Left lung (tissue), 10 donors: ENCODE measurements around the gene ADAMTSL1. TPM values are rescaled to one million over a fixed set of nuclear protein-coding genes. Genes with fewer than 3 reads are reported as not detected.

ENCODE experiments used
- ATAC-seq: fragments of 200-7000 bp; cut with Tn5 transposase; one replicate; pipeline ENCODE4 v1.9.1; 2020; ENCODE audit warnings: moderate library complexity
- DNase-seq, 4 donors: peaks; one replicate each; pipeline ENCODE4 v3.0.0-alpha.2; 2013 to 2020
- H3K27ac ChIP-seq, 2 donors: fragments of 200-600 bp; sonication (generic) in 1 of 2; one replicate each; pipeline versions ENCODE4 v1.5.0 to v1.8.0; 2020 to 2021
- H3K27me3 ChIP-seq, 2 donors: fragments of 200-600 bp; sonication (generic) in 1 of 2; one replicate each; pipeline versions ENCODE4 v1.5.0 to v1.8.0; 2020 to 2021
- H3K36me3 ChIP-seq, 2 donors: fragments of 200-600 bp; sonication (generic) in 1 of 2; one replicate each; pipeline versions ENCODE4 v1.5.0 to v1.8.0; 2020 to 2021
- H3K4me1 ChIP-seq, 2 donors: fragments of 200-600 bp; one replicate each; pipeline ENCODE4 v1.8.0; 2021
- H3K4me3 ChIP-seq, 2 donors: fragments of 200-600 bp; sonication (generic) in 1 of 2; one replicate each; pipeline versions ENCODE4 v1.5.0 to v1.8.0; 2020 to 2021; ENCODE audit warnings: mild to moderate bottlenecking in 1 of 2
- H3K9me3 ChIP-seq, 2 donors: fragments of 200-600 bp; sonication (generic) in 1 of 2; one replicate each; pipeline versions ENCODE4 v1.5.0 to v1.8.0; 2020 to 2021
- CTCF ChIP-seq, 2 donors: fragments of 200-600 bp; sonication (generic) in 1 of 2; IDR thresholded peaks; one replicate each; pipeline versions ENCODE4 v1.5.0 to v1.8.0; 2021; ENCODE audit warnings: antibody characterized with exemption in 2 of 2
- intact Hi-C, 2 donors: fragments of 100-400 bp; cut with DNase I; formaldehyde crosslinking; loops; one replicate each; pipeline versions ENCODE4 v1.11.2 to v1.14.2; 2022
- polyA plus RNA-seq, 6 donors: library from polyadenylated mRNA; unstranded; fragments of 120-200 nt; gene quantifications; one replicate each; pipeline ENCODE4 v1.2.1, GENCODE V29; 2013; ENCODE audit not compliant: insufficient read length in 6 of 6
- total RNA-seq, 2 donors: library from RNA; stranded (reverse); fragmentation: NEBNext Ultra II Directional; extraction: Animal tissue kit (Norgen Biotek cat#: 25700); gene quantifications; one replicate each; pipeline ENCODE4 v1.2.1, GENCODE V29; 2021
- donor health status: DM: no; HTN: yes; CAD: no.
- donor health status: DM: no; HTN: no; CAD: no.

ADAMTSL1 gene
- total and polyA plus RNA-seq, 8 donors, result 3.0 to 28.1 (median 17.9) TPM

- intact Hi-C loops, result no loop called here
- no peaks in the 10 kb centered on the region for H3K4me1 ChIP-seq
- TF ChIP-seq CTCF (IDR thresholded peaks at IDR 0.05), result no peak
- H3K27me3 ChIP-seq, result no peaks in the 10 kb centered on the region
- ATAC-seq, result no peak
- no peaks in the 10 kb centered on the region for H3K36me3 ChIP-seq
- H3K4me3 ChIP-seq, result no peak overlapping the region
- no peak for DNase-seq
- no peaks in the 10 kb centered on the region for H3K9me3 ChIP-seq
- no peak overlapping the region for H3K27ac ChIP-seq
Measured at GRCh38 chr9:18741945-18742344, 268.0 kb downstream of the ADAMTSL1 start.

- H3K27ac ChIP-seq, result no peak overlapping the region
- H3K36me3 ChIP-seq, result no peaks in the 10 kb centered on the region
- no peak overlapping the region for H3K4me3 ChIP-seq
- no peaks in the 10 kb centered on the region for H3K27me3 ChIP-seq
- no peaks in the 10 kb centered on the region for H3K4me1 ChIP-seq
- ATAC-seq, result no peak
- no peak for TF ChIP-seq CTCF (IDR thresholded peaks at IDR 0.05)
- intact Hi-C loops, result no loop called here
- DNase-seq, result no peak
- no peaks in the 10 kb centered on the region for H3K9me3 ChIP-seq
Measured at GRCh38 chr9:18743421-18743820, 269.5 kb downstream of the ADAMTSL1 start.

- no peaks in the 10 kb centered on the region for H3K9me3 ChIP-seq
- no peak for TF ChIP-seq CTCF (IDR thresholded peaks at IDR 0.05)
- DNase-seq, result no peak
- intact Hi-C loops, result no loop called here
- no peak overlapping the region for H3K27ac ChIP-seq
- no peaks in the 10 kb centered on the region for H3K4me1 ChIP-seq
- H3K36me3 ChIP-seq, result no peaks in the 10 kb centered on the region
- no peak for ATAC-seq
- no peaks in the 10 kb centered on the region for H3K27me3 ChIP-seq
- H3K4me3 ChIP-seq, result no peak overlapping the region
Measured at GRCh38 chr9:18743971-18744370, 270.0 kb downstream of the ADAMTSL1 start.

GRCh38 chr9:18745710-18746109 lies 271.8 kb downstream of the ADAMTSL1 start:
- DNase-seq, result no peak
- Histone ChIP-seq H3K27ac (no peak overlapping the region), H3K4me1 (no peaks in the 10 kb centered on the region), H3K36me3 (no peaks in the 10 kb centered on the region), H3K27me3 (no peaks in the 10 kb centered on the region), H3K4me3 (no peak overlapping the region), H3K9me3 (no peaks in the 10 kb centered on the region)
- no peak for TF ChIP-seq CTCF (IDR thresholded peaks at IDR 0.05)
- ATAC-seq, result no peak
- intact Hi-C loops, result no loop called here

- H3K27ac ChIP-seq, result no peak overlapping the region
- no peaks in the 10 kb centered on the region for H3K36me3 ChIP-seq
- DNase-seq (no peak), ATAC-seq (no peak)
- no peak for TF ChIP-seq CTCF (IDR thresholded peaks at IDR 0.05)
- no peak overlapping the region for H3K4me3 ChIP-seq
- no peaks in the 10 kb centered on the region for H3K27me3 ChIP-seq
- no peaks in the 10 kb centered on the region for H3K4me1 ChIP-seq
- intact Hi-C loops, result no loop called here
- no peaks in the 10 kb centered on the region for H3K9me3 ChIP-seq
Measured at GRCh38 chr9:18746631-18747030, 272.7 kb downstream of the ADAMTSL1 start.
